Right lobe of liver (tissue), 6 donors: ENCODE data around the gene FNTB. TPM values are rescaled to one million over a fixed set of nuclear protein-coding genes. Genes with fewer than 3 reads are reported as not detected.

Experiments
- ATAC-seq, 4 donors: fragments of 200-7000 bp; cut with Tn5 transposase; one replicate each; pipeline ENCODE4 v1.9.1; 2020; ENCODE audit warnings: mild to moderate bottlenecking in 4 of 4, moderate library complexity in 4 of 4
- DNase-seq, 3 donors: peaks; one replicate each; pipeline ENCODE4 v3.0.0-alpha.2; 2020
- H3K27ac ChIP-seq, 3 donors: fragments of 200-600 bp; one replicate each; pipeline ENCODE4 v1.8.0; 2022
- H3K27me3 ChIP-seq, 2 donors: fragments of 200-600 bp; one replicate each; pipeline ENCODE4 v1.8.0; 2022
- H3K36me3 ChIP-seq, 4 donors: fragments of 200-600 bp; sonication (generic) in 1 of 4; one replicate each; pipeline versions ENCODE4 v1.5.1 to v1.8.0; 2017 to 2022; ENCODE audit warnings: control low read depth in 1 of 4
- H3K4me1 ChIP-seq, 4 donors: fragments of 200-600 bp; sonication (generic) in 1 of 4; one replicate each; pipeline versions ENCODE4 v1.5.1 to v1.8.0; 2017 to 2022; ENCODE audit warnings: control low read depth in 1 of 4
- H3K4me3 ChIP-seq, 3 donors: fragments of 200-600 bp; one replicate each; pipeline ENCODE4 v1.8.0; 2022
- H3K9me3 ChIP-seq, 4 donors: fragments of 200-600 bp; sonication (generic) in 1 of 4; one replicate each; pipeline versions ENCODE4 v1.5.1 to v1.8.0; 2017 to 2022; ENCODE audit warnings: control low read depth in 1 of 4
- CTCF ChIP-seq, 4 donors: fragments of 200-600 bp in 3 of 4; fragments of 450-650 bp in 1 of 4; IDR thresholded peaks; one replicate each; pipeline versions ENCODE4 v1.5.1 to v1.8.0; 2016 to 2022; ENCODE audit warnings: antibody characterized with exemption in 4 of 4, mild to moderate bottlenecking in 2 of 4
- POLR2A ChIP-seq: fragments of 450-650 bp; IDR thresholded peaks from one replicate; pipeline ENCODE4 v1.6.1; 2017; ENCODE audit warnings: antibody characterized with exemption, mild to moderate bottlenecking
- WGBS: methylation state at CpG from one replicate; pipeline ENCODE4 v1.1.6; 2018; ENCODE audit warnings: low coverage, low lambda C conversion rate; ENCODE audit not compliant: insufficient coverage; ENCODE audit errors: missing lambda C conversion rate; 5-methylcytosine and 5-hydroxymethylcytosine counted together
- intact Hi-C, 2 donors: fragments of 100-400 bp; cut with DNase I; formaldehyde crosslinking; loops; one replicate each; pipeline versions ENCODE4 v1.11.2 to v1.14.1; 2022
- long read RNA-seq: library from polyadenylated mRNA; unstranded; transcript quantifications from one replicate; pipeline ENCODE4 v2.0.0, GENCODE V29; 2019
- total RNA-seq, 6 experiments: library from RNA; depleted of rRNA in 2 of 6; stranded (reverse); fragments of >200 nt in 2 of 6; fragmentation: NEBNext Ultra II Directional in 3 of 6; extraction: Animal tissue kit (Norgen Biotek cat#: 25700) in 3 of 6; gene quantifications; one replicate each; pipeline versions ENCODE4 v1.1.0 to v1.2.4, GENCODE V29; 2016 to 2023
- donor health status: DM: no; HTN: yes; CAD: no.
- donor health status: DM: no; HTN: no; CAD: no.
- donor health status: DM: no; HTN: no; CAD: no.
- donor health status: DM: no; HTN: yes; CAD: no.
- donor health status: DM: no; HTN: yes; CAD: no.

Gene FNTB
- total RNA-seq: 10 to 100 TPM in 2 of 6 experiments, 1 to 10 TPM in 4; 6.1 to 19.2 (median 9.0) TPM
- long read RNA-seq, partial matches to known transcripts: 0 of 1 reads
- long read RNA-seq, other reads (novel, unspliced or antisense): 1 of 1 reads

- ATAC-seq (peak; percentile 97 to 99 (median 97)), DNase-seq (peak; percentile 98 to 99 (median 98))
- peak within 1 kb of the TSS; percentile 83 to 90 (median 86) for H3K27ac ChIP-seq
- peaks cover 0 to 26% (median 7%) of the 10 kb centered on the region in 4 donors for H3K4me1 ChIP-seq
- WGBS: under 1% methylated on average over 24 of the region's 65 CpGs
- no peaks in the 10 kb centered on the region for H3K27me3 ChIP-seq
- intact Hi-C loops: no loop called here
- no peaks in the 10 kb centered on the region for H3K9me3 ChIP-seq
- H3K36me3 ChIP-seq: no peaks in the 10 kb centered on the region
- TF ChIP-seq CTCF (IDR thresholded peaks at IDR 0.05) (peak; percentile 78 to 90 (median 84)), POLR2A (peak; percentile 53)
- H3K4me3 ChIP-seq: peak within 1 kb of the TSS; percentile 70 to 76 (median 76)
Observed at GRCh38 chr14:64986648-64987437, at the start of gene FNTB. TSS of gene FNTB (plus strand) at chr14:64986895. CDS start at chr14:64986954, 59 bp downstream.

GRCh38 chr14:64937171-64937820 lies 49.4 kb upstream of the FNTB start:
- ATAC-seq (no peak), DNase-seq (no peak)
- no peak for TF ChIP-seq POLR2A
- TF ChIP-seq CTCF (IDR thresholded peaks at IDR 0.05): no peak
- intact Hi-C loops: no loop called here
- no peaks in the 10 kb centered on the region for H3K9me3 ChIP-seq
- H3K4me1 ChIP-seq: peaks cover 0 to 34% (median 11%) of the 10 kb centered on the region in 4 donors
- H3K36me3 ChIP-seq: peaks cover 0 to 46% (median 9%) of the 10 kb centered on the region in 4 donors
- 40% methylated on average over 1 of the region's 1 CpG for whole genome bisulfite sequencing
- no peak overlapping the region for H3K4me3 ChIP-seq
- no peaks in the 10 kb centered on the region for H3K27me3 ChIP-seq
- H3K27ac ChIP-seq: peak overlapping the region in 1 of 3 donors; percentile 61

GRCh38 chr14:64937821-64938193 lies 48.9 kb upstream of the FNTB start:
- peaks cover 0 to 41% (median 9%) of the 10 kb centered on the region in 4 donors for H3K36me3 ChIP-seq
- H3K9me3 ChIP-seq: no peaks in the 10 kb centered on the region
- TF ChIP-seq POLR2A (no peak), CTCF (IDR thresholded peaks at IDR 0.05) (peak; percentile 33 to 52 (median 41))
- no peaks in the 10 kb centered on the region for H3K27me3 ChIP-seq
- peak; percentile 28 to 38 (median 33) for ATAC-seq
- intact Hi-C loops: no loop called here
- DNase-seq: no peak
- H3K4me1 ChIP-seq: peaks cover 0 to 33% (median 11%) of the 10 kb centered on the region in 4 donors
- WGBS: 22% methylated on average over 1 of the region's 1 CpG
- H3K27ac ChIP-seq: peak overlapping the region in 2 of 3 donors; percentile 11 to 61
- no peak overlapping the region for H3K4me3 ChIP-seq

- intact Hi-C loops: no loop called here
- Histone ChIP-seq H3K36me3 (peaks cover 0 to 29% (median 2%) of the 10 kb centered on the region in 4 donors), H3K4me3 (peak overlapping the region in 1 of 3 donors; percentile 89), H3K27me3 (no peaks in the 10 kb centered on the region), H3K4me1 (peaks cover 0 to 47% (median 17%) of the 10 kb centered on the region in 4 donors), H3K27ac (peak overlapping the region in 1 of 3 donors; percentile 63), H3K9me3 (no peaks in the 10 kb centered on the region)
- peak in 2 of 4 donors; percentile 0 to 1 for ATAC-seq
- DNase-seq: no peak
- TF ChIP-seq POLR2A: no peak
- TF ChIP-seq CTCF (IDR thresholded peaks at IDR 0.05): no peak
- WGBS: 75% methylated on average over 10 of the region's 17 CpGs
Observed at GRCh38 chr14:64938972-64939816, 47.5 kb upstream of the FNTB start.
